Body of pancreas (tissue), 4 donors: ENCODE results near the gene CNTRL.

Experiments
- CTCF ChIP-seq, 7 experiments: fragments of 450-650 bp in 4 of 7; fragments of 200-600 bp in 3 of 7; sonication (generic) in 3 of 7; IDR thresholded peaks; one replicate each; pipeline ENCODE4 v1.5.1; 2016 to 2019; ENCODE audit warnings: antibody characterized with exemption in 7 of 7
- POLR2A ChIP-seq, 3 donors: fragments of 450-650 bp; IDR thresholded peaks; one replicate each; pipeline ENCODE4 v1.6.1; 2016; ENCODE audit warnings: antibody characterized with exemption in 3 of 3, mild to moderate bottlenecking in 2 of 3

- TF ChIP-seq CTCF (IDR thresholded peaks at IDR 0.05) (no peak), POLR2A (IDR thresholded peaks at IDR 0.05) (no peak)
Observed at GRCh38 chr9:121125590-121125989, 50.8 kb downstream of the CNTRL start.
